Suppressor macrophage treated with lipopolysaccharide for 1 hour (primary cell): ENCODE measurements around the gene MAP2K5.

Source experiments
- DNase-seq, 3 donors: peaks; one replicate each; pipeline ENCODE4 v3.0.0-alpha.2; 2020 to 2022

Gene MAP2K5

DNA sequence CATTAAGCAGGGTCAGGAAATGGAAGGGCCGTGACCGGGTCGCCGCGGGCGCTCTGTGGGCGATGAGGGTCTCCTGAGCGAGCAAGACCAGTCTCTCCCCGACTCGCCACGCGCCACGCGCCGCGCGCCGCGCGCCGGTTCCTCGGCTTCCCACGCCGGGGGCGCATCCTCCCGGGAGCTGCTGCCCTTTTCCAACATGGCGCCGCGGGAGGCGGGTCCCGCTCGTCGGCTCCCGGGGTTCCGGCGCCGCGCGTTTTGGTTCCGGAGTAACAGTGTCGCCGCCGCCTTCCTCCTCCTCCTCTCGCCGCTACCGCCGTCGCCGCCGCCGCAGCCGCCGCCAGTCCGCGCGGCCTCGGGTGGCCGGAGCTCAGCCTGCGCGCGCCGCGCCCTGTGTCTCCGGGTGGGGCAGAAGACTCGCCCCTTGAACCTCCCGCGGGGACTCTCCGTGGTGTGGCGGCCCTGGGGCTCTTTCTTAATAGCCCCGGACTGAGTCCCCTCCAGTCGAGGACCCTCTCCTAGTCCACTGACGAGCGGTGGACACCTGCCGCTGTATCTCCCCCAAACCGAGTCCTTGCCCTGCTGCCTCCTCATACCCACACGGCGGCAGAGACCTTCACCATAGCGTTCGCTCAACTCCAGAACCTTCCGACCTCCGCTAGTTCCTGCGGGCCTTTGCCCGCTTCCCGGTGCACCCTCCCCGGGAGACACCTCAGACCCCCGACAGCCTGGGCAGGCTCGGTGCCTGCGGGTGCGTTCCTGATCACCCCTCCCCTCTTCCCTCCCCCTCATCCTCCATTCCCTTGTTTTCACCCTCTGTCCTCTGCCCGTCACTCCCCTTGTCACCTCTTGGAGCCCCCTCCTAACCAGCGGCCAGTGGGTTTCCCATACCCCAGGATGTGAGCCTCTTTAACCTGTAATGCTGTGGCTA, at the start of gene MAP2K5:
TSS of gene MAP2K5 (plus strand) at position 284 of the 928 bp plus-strand sequence. CDS start at position 917, 633 bp downstream.
- DNase-seq = peak; percentile 84 to 95 (median 91)

DNA sequence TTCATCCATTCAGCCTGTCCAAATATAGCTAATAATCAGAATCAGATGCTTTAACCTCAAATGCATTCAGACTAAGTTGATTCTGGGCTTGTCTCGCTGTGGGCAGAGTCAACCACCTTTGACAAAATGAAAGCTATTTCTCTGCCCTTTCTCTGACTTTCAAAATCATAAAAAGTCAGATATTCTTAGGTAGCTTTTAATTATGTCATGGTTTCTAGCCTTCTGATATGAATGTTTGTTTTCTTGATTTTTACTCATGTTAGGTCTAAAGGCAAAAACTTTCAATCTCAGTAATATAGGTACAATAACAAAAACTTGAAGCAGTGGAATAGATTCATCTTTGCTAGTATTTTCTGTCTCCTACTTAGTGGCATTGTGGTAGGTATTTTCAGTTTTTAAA, 46.9 kb upstream of the MAP2K5 start:
- no peak for DNase-seq

DNA sequence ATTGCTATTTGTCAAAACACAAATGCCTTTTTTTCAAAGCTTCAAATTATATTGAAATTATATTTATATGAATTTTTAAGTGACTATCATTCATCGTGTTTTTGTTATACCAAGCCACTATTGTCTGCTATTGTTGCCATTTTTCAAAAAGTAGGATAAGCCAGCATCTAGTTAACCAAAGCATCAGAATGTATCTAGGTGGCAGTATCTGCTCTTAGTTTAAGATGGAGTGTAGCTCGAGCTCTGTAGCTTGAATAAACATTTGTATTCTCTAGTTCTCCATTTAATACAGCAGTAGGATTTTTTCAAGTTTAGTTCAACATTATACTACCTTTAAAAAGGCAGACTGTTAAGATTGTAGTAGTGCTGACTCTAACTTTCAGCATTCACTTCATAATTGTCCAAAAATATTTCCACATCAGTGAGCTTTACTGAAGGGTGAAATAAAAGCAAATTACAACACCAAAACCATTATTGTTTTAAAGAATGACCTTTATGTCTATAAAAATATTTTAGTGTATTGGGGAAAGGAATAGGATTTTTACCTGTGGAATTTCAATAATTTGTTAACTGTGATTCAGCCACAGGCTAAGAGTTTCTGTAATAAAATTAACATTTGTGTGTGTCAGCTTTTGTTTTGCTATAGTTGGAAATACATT, 41.2 kb upstream of the MAP2K5 start:
- peak in 2 of 3 donors; percentile 28 to 36 for DNase-seq

DNA sequence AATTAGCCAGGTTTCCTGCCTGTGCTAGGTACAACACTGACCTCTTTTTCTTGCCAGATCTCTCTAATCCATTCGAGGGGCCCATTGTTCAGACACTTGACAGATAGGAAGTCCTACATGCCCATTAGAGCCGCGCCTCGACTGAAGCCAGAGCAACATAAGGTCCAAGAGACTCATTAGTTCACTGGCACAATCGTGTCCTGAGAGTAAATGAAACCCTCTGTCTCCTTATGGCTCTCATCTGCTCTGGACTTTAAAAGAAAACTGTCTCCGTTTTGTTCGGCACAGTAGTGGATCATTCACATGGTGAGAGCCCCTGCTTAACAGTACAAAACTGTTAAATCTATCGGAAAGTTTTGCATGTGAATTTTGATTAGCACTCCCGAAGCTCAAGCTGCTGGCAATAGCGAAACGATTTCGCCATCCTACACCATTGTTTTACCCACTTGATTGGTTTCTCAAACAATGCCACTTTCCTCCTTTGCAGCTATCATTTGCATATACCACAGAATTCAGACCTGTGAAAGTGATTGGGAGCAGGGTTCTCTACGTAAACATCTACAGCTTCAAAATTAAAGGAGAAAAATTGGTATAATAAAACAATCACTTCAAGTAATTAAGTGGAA, 40.6 kb upstream of the MAP2K5 start:
- DNase-seq = no peak

DNA sequence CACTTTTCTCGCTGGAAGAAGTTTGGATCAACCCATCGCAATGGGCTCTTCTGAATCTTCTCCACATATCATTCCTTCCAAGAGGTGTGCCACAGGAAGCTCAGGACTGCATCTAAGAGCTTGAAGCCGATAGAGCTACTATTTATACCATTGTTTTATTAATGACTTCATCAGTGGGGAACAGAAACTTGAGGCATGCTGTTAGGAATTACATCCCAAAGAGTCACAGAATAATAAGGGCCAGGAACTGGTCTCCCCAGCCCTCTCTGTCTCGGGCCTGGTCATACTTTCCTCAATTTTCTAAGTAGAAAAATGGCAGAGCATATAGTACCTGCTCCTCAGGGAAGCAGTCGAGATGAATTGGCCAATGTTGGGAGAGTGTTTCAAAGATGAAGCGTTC, 38.4 kb upstream of the MAP2K5 start:
- no peak for DNase-seq

GRCh38 chr15:67504796-67505195, 37.7 kb upstream of the MAP2K5 start:
- peak in 1 of 3 donors; percentile 10 for DNase-seq

GRCh38 chr15:67505675-67506572, 36.6 kb upstream of the MAP2K5 start:
- peak; percentile 38 to 55 (median 48) for DNase-seq

- DNase-seq = peak in 2 of 3 donors; percentile 27 to 32
Observed at GRCh38 chr15:67506775-67507747, 35.4 kb upstream of the MAP2K5 start.

DNA sequence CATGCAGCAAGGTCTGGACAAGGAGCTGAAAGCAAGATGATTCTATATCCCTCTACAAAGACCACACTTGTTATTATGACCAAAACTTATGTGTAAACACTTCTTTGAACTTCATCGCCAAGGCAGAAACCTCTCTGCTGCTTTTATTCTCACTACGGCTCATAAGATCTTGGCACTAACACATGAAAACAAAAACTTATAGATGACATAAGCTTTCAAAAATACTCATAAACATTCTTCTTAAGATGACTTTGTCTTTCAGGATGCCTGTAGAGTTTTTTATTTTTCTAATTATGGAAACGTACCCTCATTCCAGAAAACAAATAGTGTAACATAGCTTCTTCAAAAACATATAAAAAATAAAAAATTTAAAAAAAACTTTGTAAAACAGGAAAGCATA, 34.1 kb upstream of the MAP2K5 start:
- no peak for DNase-seq

DNA sequence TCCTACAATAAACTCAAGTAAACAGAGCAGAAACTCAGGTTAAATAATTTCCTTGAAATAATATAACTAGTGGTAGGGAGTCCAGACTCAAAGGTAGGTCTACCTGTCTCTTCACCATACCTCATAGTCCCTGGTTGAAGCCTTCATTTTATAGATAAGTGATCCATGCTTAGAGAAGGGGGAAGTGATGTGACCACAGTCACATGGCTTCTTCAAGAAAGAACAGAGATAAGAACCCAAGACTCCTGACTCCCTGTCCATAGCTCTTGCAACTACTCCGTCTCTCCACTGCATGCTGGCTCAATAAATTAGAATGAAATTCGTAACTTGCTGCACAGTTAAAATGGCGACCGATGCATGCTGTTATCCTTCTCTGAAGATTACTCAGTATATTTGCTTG, 32.6 kb upstream of the MAP2K5 start:
- DNase-seq = no peak

- no peak for DNase-seq
Observed at GRCh38 chr15:67510597-67511190, 31.8 kb upstream of the MAP2K5 start.

DNA sequence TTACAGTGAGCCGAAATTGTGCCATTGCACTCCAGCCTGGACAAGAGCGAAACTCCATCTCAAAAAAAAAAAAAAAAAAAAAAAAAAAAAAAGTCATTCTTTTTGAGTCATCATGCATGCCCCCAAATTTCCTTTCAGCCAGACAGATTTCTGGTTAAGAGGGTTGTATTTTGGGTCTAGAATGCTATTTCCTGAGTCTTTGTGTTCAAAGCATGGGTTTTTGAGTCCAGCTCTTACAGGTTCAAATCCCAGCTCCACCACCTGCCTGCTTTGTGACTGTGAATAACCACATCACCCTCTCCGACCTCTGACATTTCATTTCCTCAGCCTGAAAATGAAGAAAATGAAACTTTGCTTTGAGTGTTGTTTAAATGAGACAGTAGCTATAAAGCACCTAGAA, 30.9 kb upstream of the MAP2K5 start:
- DNase-seq = no peak

- DNase-seq = no peak
Observed at GRCh38 chr15:67512140-67512539, 30.4 kb upstream of the MAP2K5 start.

DNA sequence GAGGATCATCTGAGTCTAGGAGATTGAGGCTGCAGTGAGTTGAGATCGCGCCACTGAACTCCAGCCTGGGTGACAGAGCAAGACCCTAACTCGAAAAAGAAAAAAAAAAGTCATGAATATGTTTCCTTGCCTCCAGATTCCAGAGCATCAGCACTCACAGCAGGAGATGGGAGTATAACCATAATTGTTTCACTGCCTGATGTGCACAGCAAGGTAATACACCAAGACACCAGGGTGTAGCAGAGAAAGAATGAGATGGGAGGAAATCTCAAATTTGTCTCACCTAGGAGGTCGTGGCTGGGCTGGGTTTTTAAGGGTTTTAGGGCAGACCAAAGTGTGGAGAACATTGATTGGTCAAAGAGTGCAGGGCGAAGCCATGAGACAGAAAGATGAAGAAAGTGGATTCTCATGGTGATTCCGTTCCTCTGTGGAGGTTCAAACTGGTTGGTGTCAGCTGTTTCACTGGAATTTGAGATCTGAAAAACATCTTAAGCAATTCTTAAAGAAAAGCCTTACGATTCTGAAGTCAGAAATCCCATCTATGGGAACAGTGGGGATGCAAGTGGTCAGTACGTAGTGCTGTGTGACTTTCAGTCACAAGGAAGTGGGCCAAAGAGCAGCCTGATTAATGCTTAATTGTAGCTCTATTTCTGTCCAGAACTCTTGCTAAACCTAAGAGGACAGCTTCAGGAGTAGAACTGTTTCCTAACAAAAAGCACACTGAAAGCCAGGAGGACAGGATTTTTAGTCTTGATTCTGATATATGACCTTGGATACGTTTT, 29.4 kb upstream of the MAP2K5 start:
- DNase-seq = no peak

GRCh38 chr15:67515090-67515489, 27.4 kb upstream of the MAP2K5 start:
- no peak for DNase-seq

DNA sequence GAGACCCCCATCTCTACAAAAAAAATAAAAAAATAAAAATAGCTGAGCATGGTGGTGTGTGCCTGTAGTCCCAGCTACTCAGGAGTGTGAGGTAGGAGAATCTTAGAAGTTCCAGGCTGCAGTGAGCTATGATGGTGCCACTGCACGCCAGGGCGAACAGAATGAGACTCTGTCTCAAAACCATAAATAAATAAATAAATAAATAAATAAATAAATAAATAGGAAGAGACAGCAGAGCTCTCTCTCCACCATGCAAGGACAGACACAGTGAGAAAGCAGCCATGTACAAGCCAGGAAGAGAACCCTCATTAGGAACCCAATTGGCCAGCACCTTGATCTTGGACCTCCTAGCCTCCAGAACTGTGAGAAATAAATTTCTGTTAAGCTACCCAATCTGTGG, 26.9 kb upstream of the MAP2K5 start:
- no peak for DNase-seq

- peak; percentile 48 to 75 (median 64) for DNase-seq
Observed at GRCh38 chr15:67520321-67521028, 22.0 kb upstream of the MAP2K5 start.

DNA sequence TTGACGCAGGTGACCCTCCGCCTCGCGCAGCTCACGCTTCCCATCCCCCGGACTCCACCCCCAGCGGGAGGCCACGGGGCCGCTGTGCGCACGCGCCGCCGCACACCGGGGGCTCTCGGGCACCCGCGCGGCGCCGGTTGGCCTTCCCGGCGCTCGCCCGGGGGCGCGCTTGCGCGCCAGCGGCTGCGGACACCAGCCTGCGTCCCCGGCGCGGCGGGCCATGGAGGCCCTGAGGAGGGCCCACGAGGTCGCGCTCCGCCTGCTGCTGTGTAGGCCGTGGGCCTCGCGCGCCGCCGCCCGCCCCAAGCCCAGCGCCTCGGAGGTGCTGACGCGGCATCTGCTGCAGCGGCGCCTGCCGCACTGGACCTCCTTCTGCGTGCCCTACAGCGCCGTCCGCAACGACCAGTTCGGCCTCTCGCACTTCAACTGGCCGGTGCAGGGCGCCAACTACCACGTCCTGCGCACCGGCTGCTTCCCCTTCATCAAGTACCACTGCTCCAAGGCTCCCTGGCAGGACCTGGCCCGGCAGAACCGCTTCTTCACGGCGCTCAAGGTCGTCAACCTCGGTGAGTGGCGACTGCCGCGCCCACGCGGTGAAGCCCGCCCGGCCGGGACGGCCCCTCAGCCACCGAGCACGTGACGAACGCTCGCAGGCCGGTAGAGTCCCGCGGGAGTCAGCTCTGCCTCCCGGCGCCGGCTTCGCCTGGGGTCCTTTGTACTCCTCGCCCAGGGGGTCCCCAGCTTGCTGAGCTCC, 21.3 kb upstream of the MAP2K5 start, which contains the start of gene C15orf61:
TSS of gene C15orf61 (plus strand) at position 103 of the 754 bp plus-strand sequence. CDS start at position 221, 118 bp downstream.
- DNase-seq = peak; percentile 82 to 93 (median 90)
